HFFc6 (cell line): ENCODE results near the gene BDKRB1. TPM values are rescaled to one million over a fixed set of nuclear protein-coding genes. Genes with fewer than 3 reads are reported as not detected.

Source experiments
- DNase-seq: peaks from one replicate; pipeline ENCODE4 v3.0.0-alpha.2; 2018
- H3K27ac Mint-ChIP-seq: 2 replicates; pipeline ENCODE4 v1.8.0; 2020; ENCODE audit warnings: mild to moderate bottlenecking, mixed read lengths
- H3K27me3 Mint-ChIP-seq: 2 replicates; pipeline ENCODE4 v1.8.0; 2021; ENCODE audit warnings: mild to moderate bottlenecking, moderate library complexity, mixed read lengths; ENCODE audit not compliant: insufficient read depth
- H3K36me3 Mint-ChIP-seq: 2 replicates; pipeline ENCODE4 v1.8.0; 2021; ENCODE audit warnings: low read depth, mixed read lengths
- H3K4me1 Mint-ChIP-seq: 2 replicates; pipeline ENCODE4 v1.8.0; 2020; ENCODE audit warnings: low read depth, mixed read lengths
- H3K4me3 Mint-ChIP-seq: 2 replicates; pipeline ENCODE4 v1.8.0; 2020; ENCODE audit warnings: mild to moderate bottlenecking, moderate library complexity, mixed read lengths
- H3K9me3 Mint-ChIP-seq: 2 replicates; pipeline ENCODE4 v1.8.0; 2020; ENCODE audit warnings: mild to moderate bottlenecking, mixed read lengths
- CTCF ChIP-seq: fragments of 200-600 bp; sonication (generic); IDR thresholded peaks from 2 replicates; pipeline ENCODE4 v1.5.0; 2021; ENCODE audit warnings: antibody characterized with exemption, mild to moderate bottlenecking
- total RNA-seq, 6 experiments: library from RNA; stranded (reverse); fragmentation: NEBNext Ultra II Directional; extraction: Animal tissue kit (Norgen Biotek cat#: 25700); gene quantifications; 2 replicates in 1 of 6; 3 replicates in 5 of 6; pipeline ENCODE4 v1.2.3, GENCODE V29; 2021

The BDKRB1 gene
- total RNA-seq, 6 experiments from 2014 or later, result 41.5 to 67.8 (median 59.2) TPM

- Mint-ChIP-seq H3K4me3 (peak overlapping the region; percentile 63; the same call in 1 of the 2 replicates), H3K36me3 (peaks cover 23% of the 10 kb centered on the region), H3K27ac (peak overlapping the region; percentile 93), H3K27me3 (peaks cover 1% of the 10 kb centered on the region; the same call in 1 of the 2 replicates), H3K9me3 (no peaks in the 10 kb centered on the region), H3K4me1 (peaks cover 97% of the 10 kb centered on the region)
- no peak for TF ChIP-seq CTCF
- DNase-seq, result no peak
These were observed 3.5 kb upstream of the BDKRB1 start for GRCh38 chr14:96252323-96252998.

- no peak for TF ChIP-seq CTCF
- H3K4me1 Mint-ChIP-seq, result peaks cover 94% of the 10 kb centered on the region
- DNase-seq, result peak; percentile 72
- peaks cover 26% of the 10 kb centered on the region for H3K36me3 Mint-ChIP-seq
- H3K9me3 Mint-ChIP-seq, result no peaks in the 10 kb centered on the region
- peak overlapping the region; percentile 93 for H3K27ac Mint-ChIP-seq
- H3K27me3 Mint-ChIP-seq, result peaks cover 1% of the 10 kb centered on the region; the same call in 1 of the 2 replicates
- H3K4me3 Mint-ChIP-seq, result peak overlapping the region; percentile 63
These were observed 2.9 kb upstream of the BDKRB1 start for GRCh38 chr14:96252999-96253539.

- peaks cover 1% of the 10 kb centered on the region; the same call in 1 of the 2 replicates for H3K27me3 Mint-ChIP-seq
- peaks cover 41% of the 10 kb centered on the region for H3K36me3 Mint-ChIP-seq
- no peak for DNase-seq
- peaks cover 94% of the 10 kb centered on the region for H3K4me1 Mint-ChIP-seq
- H3K27ac Mint-ChIP-seq, result peak overlapping the region; percentile 98
- H3K9me3 Mint-ChIP-seq, result peaks cover 2% of the 10 kb centered on the region; the same call in 1 of the 2 replicates
- no peak overlapping the region for H3K4me3 Mint-ChIP-seq
- TF ChIP-seq CTCF, result no peak
These were observed 1.3 kb upstream of the BDKRB1 start for GRCh38 chr14:96254687-96255086.

- H3K36me3 Mint-ChIP-seq, result peaks cover 55% of the 10 kb centered on the region
- peak; percentile 72 for DNase-seq
- peak overlapping the region; percentile 98 for H3K27ac Mint-ChIP-seq
- peak; percentile 69 for TF ChIP-seq CTCF
- peaks cover 94% of the 10 kb centered on the region for H3K4me1 Mint-ChIP-seq
- peak overlapping the region; percentile 92 for H3K4me3 Mint-ChIP-seq
- H3K9me3 Mint-ChIP-seq, result peaks cover 4% of the 10 kb centered on the region; the same call in 1 of the 2 replicates
- peaks cover 1% of the 10 kb centered on the region; the same call in 1 of the 2 replicates for H3K27me3 Mint-ChIP-seq
These were observed 397 bp downstream of the BDKRB1 start for GRCh38 chr14:96256407-96256806.

GRCh38 chr14:96257056-96257455 lies 1.0 kb downstream of the BDKRB1 start:
- Mint-ChIP-seq H3K27me3 (peaks cover 1% of the 10 kb centered on the region; the same call in 1 of the 2 replicates), H3K4me1 (peaks cover 94% of the 10 kb centered on the region), H3K4me3 (peak overlapping the region; percentile 92), H3K9me3 (peaks cover 4% of the 10 kb centered on the region; the same call in 1 of the 2 replicates), H3K36me3 (peaks cover 51% of the 10 kb centered on the region), H3K27ac (peak overlapping the region; percentile 98)
- TF ChIP-seq CTCF, result no peak
- DNase-seq, result no peak
